Glutamatergic neuron (in vitro differentiated cells): ENCODE results near the gene CDH4. TPM values are rescaled to one million over a fixed set of nuclear protein-coding genes. Genes with fewer than 3 reads are reported as not detected.

Experiments
- DNase-seq: peaks from one replicate; pipeline ENCODE4 v3.0.0; 2022
- H3K27ac Mint-ChIP-seq: one replicate; pipeline ENCODE4 v1.8.0; 2020; ENCODE audit warnings: mild to moderate bottlenecking, mixed read lengths, inconsistent platforms; ENCODE audit not compliant: unreplicated experiment
- H3K27me3 Mint-ChIP-seq: one replicate; pipeline ENCODE4 v1.8.0; 2020; ENCODE audit warnings: mild to moderate bottlenecking, moderate library complexity, mixed read lengths, inconsistent platforms; ENCODE audit not compliant: unreplicated experiment
- H3K36me3 Mint-ChIP-seq: one replicate; pipeline ENCODE4 v1.8.0; 2020; ENCODE audit warnings: mild to moderate bottlenecking, mixed read lengths, inconsistent platforms; ENCODE audit not compliant: unreplicated experiment
- H3K4me1 Mint-ChIP-seq: one replicate; pipeline ENCODE4 v1.8.0; 2020; ENCODE audit warnings: mild to moderate bottlenecking, low read depth, mixed read lengths, inconsistent platforms; ENCODE audit not compliant: unreplicated experiment
- H3K4me3 Mint-ChIP-seq: one replicate; pipeline ENCODE4 v1.8.0; 2020; ENCODE audit warnings: mild to moderate bottlenecking, mixed read lengths, inconsistent platforms; ENCODE audit not compliant: unreplicated experiment
- H3K9me3 Mint-ChIP-seq: one replicate; pipeline ENCODE4 v1.8.0; 2020; ENCODE audit warnings: mild to moderate bottlenecking, moderate library complexity, mixed read lengths, inconsistent platforms; ENCODE audit not compliant: unreplicated experiment
- CTCF ChIP-seq: fragments of 200-600 bp; sonication (generic); IDR thresholded peaks from one replicate; pipeline ENCODE4 v1.5.0; 2021; ENCODE audit not compliant: partially characterized antibody, unreplicated experiment
- total RNA-seq: library from RNA; stranded (reverse); fragmentation: NEBNext Ultra II Directional; extraction: Animal tissue kit (Norgen Biotek cat#: 25700); gene quantifications from one replicate; pipeline ENCODE4 v1.2.1, GENCODE V29; 2021; ENCODE audit not compliant: unreplicated experiment

The CDH4 gene
- total RNA-seq, 1 donor from 2014 or later, result 1.2 TPM

DNA sequence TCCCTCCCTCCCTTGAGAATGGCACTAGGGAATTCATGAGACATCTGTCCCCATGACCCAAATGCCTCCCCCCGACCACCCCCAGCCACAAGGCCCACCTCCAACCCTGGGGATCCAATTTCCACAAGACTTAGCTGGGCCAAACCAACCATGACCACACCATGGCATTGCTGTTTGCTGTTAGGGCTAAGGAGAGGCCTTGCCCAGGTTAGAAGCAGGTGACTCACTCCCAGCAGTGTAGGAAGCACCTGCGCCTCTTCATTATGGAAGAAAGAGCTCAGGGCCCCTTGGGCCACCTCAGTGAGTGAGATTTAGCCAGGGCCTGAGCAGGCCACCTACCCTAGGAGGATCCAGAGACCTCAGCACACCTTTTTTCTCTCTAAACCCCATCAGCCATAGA lies 475.7 kb downstream of the CDH4 start:
- TF ChIP-seq CTCF, result no peak
- H3K4me3 Mint-ChIP-seq, result no peak overlapping the region
- H3K4me1 Mint-ChIP-seq, result no peaks in the 10 kb centered on the region
- DNase-seq, result no peak
- H3K27ac Mint-ChIP-seq, result no peak overlapping the region
- H3K36me3 Mint-ChIP-seq, result no peaks in the 10 kb centered on the region
- peaks cover 7% of the 10 kb centered on the region for H3K27me3 Mint-ChIP-seq
- peaks cover 2% of the 10 kb centered on the region for H3K9me3 Mint-ChIP-seq

DNA sequence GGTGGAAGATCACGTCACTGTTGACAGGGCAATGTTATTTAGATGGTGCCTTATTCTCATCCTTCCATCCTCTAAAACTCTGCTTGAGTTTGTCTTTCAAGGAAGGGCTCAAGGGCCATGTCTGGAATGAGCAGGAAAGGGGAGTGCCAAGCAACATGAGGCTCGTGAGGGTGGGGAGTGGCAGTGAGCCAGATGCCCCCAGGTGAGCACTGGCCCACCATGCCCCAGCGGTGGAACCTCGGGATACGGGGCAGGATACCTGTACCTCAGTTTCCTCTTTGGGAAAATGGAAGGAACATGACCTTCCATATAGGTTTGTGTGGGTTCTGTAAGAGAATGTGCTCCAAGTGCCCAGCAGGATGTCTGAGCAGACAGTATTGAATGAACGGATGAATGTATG lies 476.3 kb downstream of the CDH4 start:
- DNase-seq, result no peak
- no peak overlapping the region for H3K27ac Mint-ChIP-seq
- TF ChIP-seq CTCF, result no peak
- peaks cover 7% of the 10 kb centered on the region for H3K27me3 Mint-ChIP-seq
- H3K4me1 Mint-ChIP-seq, result peaks cover under 1% of the 10 kb centered on the region
- no peaks in the 10 kb centered on the region for H3K36me3 Mint-ChIP-seq
- H3K9me3 Mint-ChIP-seq, result peaks cover 2% of the 10 kb centered on the region
- H3K4me3 Mint-ChIP-seq, result no peak overlapping the region

DNA sequence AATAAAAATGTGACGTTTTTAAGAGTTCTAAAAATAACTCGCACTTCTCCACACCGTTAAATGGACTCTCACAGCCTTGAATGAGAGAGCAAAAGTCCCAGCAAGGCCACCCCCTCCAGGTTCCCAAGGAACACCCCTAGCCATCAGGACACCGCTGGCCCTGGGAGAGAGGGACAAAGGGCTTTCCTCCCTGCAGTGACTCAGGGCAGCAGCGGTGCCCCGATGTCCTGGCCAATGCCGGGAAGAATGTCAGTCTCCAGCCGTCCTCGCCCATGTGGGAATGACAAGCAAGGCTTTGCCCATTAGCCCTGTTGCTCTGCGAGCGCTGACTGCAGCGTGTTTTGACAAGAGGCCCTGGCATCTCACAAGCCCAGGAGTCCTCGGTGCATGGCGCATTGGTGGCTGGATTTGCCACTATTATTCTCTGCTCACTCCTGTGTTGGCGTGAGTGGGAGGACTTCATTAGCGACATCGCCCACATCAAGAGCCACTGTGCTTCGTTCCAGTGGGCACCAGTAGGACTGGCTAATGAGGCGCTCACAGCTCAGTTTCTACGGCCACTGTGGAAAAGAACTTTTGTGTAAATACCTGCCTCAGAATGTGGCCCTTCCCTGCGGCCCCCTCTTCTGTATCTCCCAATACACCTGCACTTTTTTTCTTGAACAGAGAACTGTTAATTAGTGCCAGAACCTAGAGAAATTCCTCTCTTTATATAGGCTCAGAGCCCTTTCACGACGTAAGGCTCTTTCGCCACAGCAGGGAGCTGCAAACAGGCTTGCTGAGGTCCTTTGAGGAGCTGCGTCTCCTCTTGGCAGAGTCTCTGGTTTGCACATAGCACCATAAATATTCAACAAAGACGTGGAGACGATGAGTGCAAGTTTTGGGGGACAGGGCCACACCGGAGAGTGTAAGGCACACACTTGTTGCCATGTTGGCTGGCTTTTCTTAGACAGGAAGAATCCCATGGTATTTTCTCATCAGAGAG lies 477.0 kb downstream of the CDH4 start:
- Mint-ChIP-seq H3K4me3 (no peak overlapping the region), H3K9me3 (peaks cover 2% of the 10 kb centered on the region), H3K27me3 (peaks cover 7% of the 10 kb centered on the region), H3K4me1 (peaks cover 4% of the 10 kb centered on the region), H3K36me3 (no peaks in the 10 kb centered on the region), H3K27ac (no peak overlapping the region)
- no peak for DNase-seq
- TF ChIP-seq CTCF, result no peak

DNA sequence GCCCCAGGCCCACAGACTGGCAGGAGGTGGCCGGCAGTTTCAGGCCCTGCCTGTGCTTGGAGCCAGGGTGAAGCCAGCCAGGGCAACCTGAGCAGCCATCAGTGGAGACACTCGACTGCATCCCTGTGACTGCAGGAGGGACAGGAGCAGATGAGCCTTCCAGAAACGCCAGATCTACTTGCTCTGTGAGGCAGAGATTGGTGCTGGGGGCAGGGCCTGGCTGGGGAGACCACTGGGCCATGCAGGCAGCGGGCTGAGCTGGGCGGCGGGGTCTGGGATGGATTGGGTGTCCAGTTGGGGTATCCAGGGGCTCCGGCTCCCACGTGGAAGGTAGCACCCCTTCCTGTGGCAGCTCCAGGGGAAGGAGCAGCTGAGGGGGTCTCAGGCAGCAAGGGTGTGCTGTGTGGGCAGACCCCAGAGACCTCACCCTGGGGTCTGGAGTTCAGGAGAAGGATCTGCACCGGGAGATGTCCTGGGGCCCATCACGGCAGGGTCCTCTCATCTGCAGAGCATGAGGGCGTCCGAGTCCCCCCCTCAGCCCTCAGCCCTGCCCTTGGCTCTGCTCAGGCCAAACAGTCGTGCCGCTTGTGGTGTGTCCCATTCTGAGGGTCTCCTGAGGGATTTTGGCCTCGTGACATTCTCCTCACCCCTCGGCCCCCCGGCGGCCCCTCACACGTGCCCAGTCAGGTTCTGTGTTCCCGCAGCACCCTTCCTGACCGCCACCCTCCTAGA lies 478.7 kb downstream of the CDH4 start:
- Mint-ChIP-seq H3K27ac (no peak overlapping the region), H3K27me3 (peaks cover 10% of the 10 kb centered on the region), H3K4me1 (peaks cover 7% of the 10 kb centered on the region), H3K9me3 (peaks cover 2% of the 10 kb centered on the region), H3K36me3 (no peaks in the 10 kb centered on the region), H3K4me3 (no peak overlapping the region)
- TF ChIP-seq CTCF, result no peak
- no peak for DNase-seq
